Measurements from ENCODE around the gene SENP2. TPM values are rescaled to one million over a fixed set of nuclear protein-coding genes. Genes with fewer than 3 reads are reported as not detected.
"Not testable (repeated sequence)": the region's sequence is repeated elsewhere in the genome, so short reads cannot be mapped to it uniquely, and the experiment has no call there.

The SENP2 gene
- total RNA-seq, 2 donors from 2014 or later: 25.4 to 28.9 TPM

- ATAC-seq: no peak
- intact Hi-C loops (cut with DNase I): no loop called here
- no peak for DNase-seq
Measured at GRCh38 chr3:185582236-185582635, 3.9 kb upstream of the SENP2 start.

GRCh38 chr3:185582871-185583270 is 3.2 kb upstream of the SENP2 start:
- intact Hi-C loops (cut with DNase I): no loop called here
- DNase-seq: no peak
- no peak for ATAC-seq

- intact Hi-C loops (cut with DNase I): no loop called here
- no peak for ATAC-seq
- DNase-seq: no peak
Measured at GRCh38 chr3:185583925-185584324, 2.2 kb upstream of the SENP2 start.

GRCh38 chr3:185584686-185585085 is 1.4 kb upstream of the SENP2 start:
- DNase-seq (no peak), ATAC-seq (no peak)
- intact Hi-C loops (cut with DNase I): no loop called here

GRCh38 chr3:185585518-185585858 is 607 bp upstream of the SENP2 start:
- intact Hi-C loops (cut with DNase I): no loop called here
- ATAC-seq (no peak), DNase-seq (no peak)

GRCh38 chr3:185586686-185587039 is 568 bp downstream of the SENP2 start:
- no peak for DNase-seq
- intact Hi-C loops (cut with DNase I): no loop called here
- ATAC-seq: no peak

- ATAC-seq (no peak), DNase-seq (no peak)
- intact Hi-C loops (cut with DNase I): no loop called here
Measured at GRCh38 chr3:185594073-185594472, 8.0 kb downstream of the SENP2 start.

GRCh38 chr3:185595526-185595925 is 9.4 kb downstream of the SENP2 start:
- ATAC-seq: no peak
- intact Hi-C loops (cut with DNase I): no loop called here
- DNase-seq: no peak

GRCh38 chr3:185605566-185605965 is 19.5 kb downstream of the SENP2 start:
- intact Hi-C loops (cut with DNase I): no loop called here

GRCh38 chr3:185606196-185606595 is 20.1 kb downstream of the SENP2 start:
- DNase-seq (no peak), ATAC-seq (no peak)
- intact Hi-C loops (cut with DNase I): no loop called here

More at GRCh38 chr3:185605566-185605965, 19.5 kb downstream of the SENP2 start:
- ATAC-seq (no peak), DNase-seq (no peak)

- DNase-seq: no peak
- ATAC-seq: no peak
- intact Hi-C loops (cut with DNase I): no loop called here
Measured at GRCh38 chr3:185613016-185613415, 26.9 kb downstream of the SENP2 start.

- no peak for ATAC-seq
- intact Hi-C loops (cut with DNase I): no loop called here
- no peak for DNase-seq
Measured at GRCh38 chr3:185623939-185624665, 38.0 kb downstream of the SENP2 start.

GRCh38 chr3:185625784-185626183 is 39.7 kb downstream of the SENP2 start:
- DNase-seq (no peak), ATAC-seq (no peak)
- intact Hi-C loops (cut with DNase I): no loop called here

GRCh38 chr3:185629554-185630181 is 43.6 kb downstream of the SENP2 start:
- intact Hi-C loops (cut with DNase I): no loop called here
- peak in 1 of 2 donors; percentile 35 for ATAC-seq
- no peak for DNase-seq

GRCh38 chr3:185630182-185630622 is 44.1 kb downstream of the SENP2 start:
- ATAC-seq: peak; percentile 38 to 65
- peak; percentile 58 for DNase-seq
- intact Hi-C loops (cut with DNase I): no loop called here

GRCh38 chr3:185631108-185631507 is 45.0 kb downstream of the SENP2 start:
- ATAC-seq (peak in 1 of 2 donors; percentile 57), DNase-seq (no peak)
- intact Hi-C loops (cut with DNase I): no loop called here

GRCh38 chr3:185631508-185632206 is 45.6 kb downstream of the SENP2 start:
- intact Hi-C loops (cut with DNase I): no loop called here
- DNase-seq (no peak), ATAC-seq (no peak)

GRCh38 chr3:185632996-185633395 is 46.9 kb downstream of the SENP2 start:
- ATAC-seq (no peak), DNase-seq (no peak)
- intact Hi-C loops (cut with DNase I): no loop called here

GRCh38 chr3:185637388-185637787 is 51.3 kb downstream of the SENP2 start:
- intact Hi-C loops (cut with DNase I): no loop called here
- DNase-seq (no peak), ATAC-seq (no peak)

GRCh38 chr3:185638651-185639050 is 52.6 kb downstream of the SENP2 start:
- DNase-seq; ATAC-seq; intact Hi-C loops (cut with DNase I): not testable (repeated sequence)
